Trophoblast cell (in vitro differentiated cells and primary cell): Measurements from ENCODE around the gene SPACDR.

Experiments
- DNase-seq, 2 donors: peaks; one replicate each; pipeline ENCODE4 v3.0.0-alpha.2; 2016
- H2AFZ ChIP-seq: 2 replicates; pipeline ENCODE4 v1.6.1; 2013; ENCODE audit warnings: low read length, moderate library complexity, mild to moderate bottlenecking; ENCODE audit not compliant: insufficient read depth, poor library complexity
- H2AK5ac ChIP-seq: 2 replicates; pipeline ENCODE4 v1.6.1; 2013; ENCODE audit warnings: mild to moderate bottlenecking, low read length
- H2BK120ac ChIP-seq: 2 replicates; pipeline ENCODE4 v1.6.1; 2013; ENCODE audit warnings: low read length, mild to moderate bottlenecking, moderate library complexity; ENCODE audit not compliant: insufficient read depth, poor library complexity
- H2BK12ac ChIP-seq: 2 replicates; pipeline ENCODE4 v1.6.1; 2013; ENCODE audit warnings: mild to moderate bottlenecking, low read length, moderate library complexity
- H2BK5ac ChIP-seq: 2 replicates; pipeline ENCODE4 v1.6.1; 2013; ENCODE audit warnings: low read length, low read depth, moderate library complexity, mild to moderate bottlenecking; ENCODE audit not compliant: poor library complexity
- H3K14ac ChIP-seq: 2 replicates; pipeline ENCODE4 v1.6.1; 2013; ENCODE audit warnings: mild to moderate bottlenecking, low read length
- H3K18ac ChIP-seq: 2 replicates; pipeline ENCODE4 v1.6.1; 2013; ENCODE audit warnings: mild to moderate bottlenecking, low read length
- H3K23ac ChIP-seq: 2 replicates; pipeline ENCODE4 v1.6.1; 2013; ENCODE audit warnings: low read length
- H3K27ac ChIP-seq: 2 replicates; pipeline ENCODE4 v1.5.1; 2013; ENCODE audit warnings: low read depth, mild to moderate bottlenecking, inconsistent platforms, low read length, moderate library complexity
- H3K27me3 ChIP-seq: 2 replicates; pipeline ENCODE4 v1.6.1; 2013; ENCODE audit warnings: inconsistent platforms, mild to moderate bottlenecking, low read length, moderate library complexity; ENCODE audit not compliant: insufficient read depth
- H3K36me3 ChIP-seq, 2 experiments: 1 replicate in 1 of 2; 2 replicates in 1 of 2; pipeline ENCODE4 v1.6.1; 2013; ENCODE audit warnings: low read length in 2 of 2, mild to moderate bottlenecking in 2 of 2, moderate library complexity in 1 of 2; ENCODE audit not compliant: insufficient read depth in 2 of 2, control insufficient read depth in 1 of 2
- H3K4ac ChIP-seq: 2 replicates; pipeline ENCODE4 v1.6.1; 2013; ENCODE audit warnings: low read depth, mild to moderate bottlenecking, low read length, moderate library complexity
- H3K4me1 ChIP-seq, 2 experiments: 1 replicate in 1 of 2; 2 replicates in 1 of 2; pipeline ENCODE4 v1.6.1; 2013; ENCODE audit warnings: low read length in 2 of 2, mild to moderate bottlenecking in 2 of 2, moderate library complexity in 1 of 2; ENCODE audit not compliant: insufficient read depth in 2 of 2, control insufficient read depth in 1 of 2
- H3K4me2 ChIP-seq: 2 replicates; pipeline ENCODE4 v1.6.1; 2013; ENCODE audit warnings: inconsistent platforms, mild to moderate bottlenecking, low read length, moderate library complexity
- H3K4me3 ChIP-seq: 2 replicates; pipeline ENCODE4 v1.5.1; 2013; ENCODE audit warnings: mild to moderate bottlenecking, low read depth, low read length, inconsistent platforms
- H3K79me1 ChIP-seq: one replicate; pipeline ENCODE4 v1.6.1; 2013; ENCODE audit warnings: low read length
- H3K79me2 ChIP-seq: 2 replicates; pipeline ENCODE4 v1.6.1; 2013; ENCODE audit warnings: low read length, mild to moderate bottlenecking; ENCODE audit not compliant: control insufficient read depth, insufficient read depth, poor library complexity
- H3K9ac ChIP-seq: 2 replicates; pipeline ENCODE4 v1.6.1; 2013; ENCODE audit warnings: mild to moderate bottlenecking, low read length
- H3K9me3 ChIP-seq: 2 replicates; pipeline ENCODE4 v1.6.1; 2013; ENCODE audit warnings: low read depth, mild to moderate bottlenecking, control low read depth, inconsistent platforms, low read length; ENCODE audit not compliant: insufficient read depth
- H4K12ac ChIP-seq: 2 replicates; pipeline ENCODE4 v1.6.1; 2013; ENCODE audit warnings: low read depth, mild to moderate bottlenecking, low read length, moderate library complexity
- H4K8ac ChIP-seq: 2 replicates; pipeline ENCODE4 v1.6.1; 2013; ENCODE audit warnings: low read depth, mild to moderate bottlenecking, low read length, moderate library complexity
- H4K91ac ChIP-seq: one replicate; pipeline ENCODE4 v1.6.1; 2013; ENCODE audit warnings: low read depth, mild to moderate bottlenecking, low read length, moderate library complexity
- WGBS: extraction: QIAGEN DNeasy Blood & Tissue Kit; methylation state at CpG from one replicate; pipeline ENCODE4 v1.1.7; 2013; ENCODE audit warnings: missing lambda C conversion rate; ENCODE audit not compliant: insufficient read length, insufficient coverage; ENCODE audit errors: extremely low coverage; 5-methylcytosine and 5-hydroxymethylcytosine counted together

The SPACDR gene

DNA sequence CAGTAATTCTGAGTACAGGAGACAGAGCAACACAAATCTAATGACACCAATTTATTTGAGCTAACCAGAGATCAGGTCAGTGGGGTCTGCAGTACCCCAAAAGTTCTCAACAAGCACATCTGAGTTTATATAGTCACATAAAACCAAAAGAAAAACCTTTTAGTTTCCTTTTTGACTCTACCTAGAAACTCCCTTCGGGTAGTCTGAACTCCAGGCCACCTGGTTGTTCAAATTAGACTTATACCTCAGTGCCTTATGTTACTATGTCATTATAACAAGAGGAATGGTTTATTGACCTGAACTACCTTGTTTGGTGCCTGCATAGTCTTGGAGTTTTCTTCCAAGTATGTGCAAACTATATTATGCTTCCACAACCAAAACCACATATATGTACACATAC lies 50.2 kb downstream of the SPACDR start:
- Histone ChIP-seq H3K79me1 (no peaks in the 10 kb centered on the region), H3K18ac (no peak overlapping the region), H3K27ac (no peak overlapping the region), H3K79me2 (no peaks in the 10 kb centered on the region), H3K4ac (no peak overlapping the region), H3K36me3 (no peaks in the 10 kb centered on the region), H3K9ac (no peak overlapping the region), H2AK5ac (no peak overlapping the region), H2BK12ac (no peak overlapping the region), H4K91ac (no peak overlapping the region), H2BK120ac (no peak overlapping the region), H3K4me1 (no peaks in the 10 kb centered on the region), H3K14ac (no peak overlapping the region), H3K4me2 (no peak overlapping the region), H3K27me3 (peaks cover 2% of the 10 kb centered on the region), H3K4me3 (no peak overlapping the region), H2BK5ac (no peak overlapping the region), H4K8ac (no peak overlapping the region), H3K9me3 (no peaks in the 10 kb centered on the region), H4K12ac (no peak overlapping the region), H2AFZ (no peak overlapping the region), H3K23ac (no peak overlapping the region)
- DNase-seq = no peak
- no CpG with 5 or more reads among the region's 1 CpG for WGBS

DNA sequence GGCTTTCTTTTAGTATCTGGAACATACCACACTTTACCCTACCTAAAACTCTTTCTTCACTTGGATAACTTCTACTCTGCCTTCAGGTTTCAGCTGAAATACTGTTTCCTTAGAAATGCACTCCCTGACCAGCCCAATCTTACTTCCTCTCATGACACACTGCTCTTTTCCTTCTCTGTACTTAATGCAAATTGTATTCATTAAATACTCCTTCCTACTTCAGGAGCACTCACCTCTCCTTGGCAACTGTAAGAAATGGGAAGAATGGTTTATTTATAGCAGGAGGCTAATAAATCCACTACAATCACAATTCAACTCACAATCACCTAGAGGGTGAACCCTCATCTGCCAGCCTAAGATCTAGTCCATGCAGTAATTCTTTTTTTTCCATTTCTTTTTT lies 50.7 kb downstream of the SPACDR start:
- Histone ChIP-seq H3K4me1 (no peaks in the 10 kb centered on the region), H4K8ac (no peak overlapping the region), H3K23ac (peak overlapping the region; percentile 91), H3K79me1 (no peaks in the 10 kb centered on the region), H4K91ac (no peak overlapping the region), H3K18ac (no peak overlapping the region), H3K36me3 (no peaks in the 10 kb centered on the region), H3K4me3 (no peak overlapping the region), H2AK5ac (no peak overlapping the region), H3K27me3 (peaks cover 2% of the 10 kb centered on the region), H3K9me3 (no peaks in the 10 kb centered on the region), H3K4me2 (no peak overlapping the region), H3K14ac (no peak overlapping the region), H2BK120ac (no peak overlapping the region), H4K12ac (no peak overlapping the region), H2AFZ (no peak overlapping the region), H3K79me2 (no peaks in the 10 kb centered on the region), H2BK12ac (no peak overlapping the region), H3K4ac (no peak overlapping the region), H3K9ac (no peak overlapping the region), H2BK5ac (no peak overlapping the region), H3K27ac (no peak overlapping the region)
- DNase-seq = no peak

DNA sequence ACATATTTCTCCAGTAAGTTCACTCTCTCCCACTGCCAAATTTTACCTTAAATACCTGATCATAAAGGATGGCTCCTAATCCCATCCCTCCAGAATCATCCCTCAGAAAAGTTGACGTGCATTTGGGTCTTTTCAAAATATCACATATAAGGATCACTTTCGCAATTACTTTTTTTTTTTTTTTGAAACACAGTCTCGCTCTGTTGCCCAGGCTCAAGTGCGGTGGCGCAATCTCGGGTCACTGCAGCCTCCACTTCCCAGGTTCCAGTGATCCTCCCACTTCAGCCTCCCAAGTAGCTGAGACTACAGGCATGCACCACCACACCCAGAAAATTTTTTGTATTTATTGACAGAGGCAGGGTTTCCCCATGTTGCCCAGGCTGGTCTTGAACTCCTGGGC lies 53.0 kb downstream of the SPACDR start:
- no CpG with 5 or more reads among the region's 6 CpGs for WGBS
- Histone ChIP-seq H3K23ac (no peak overlapping the region), H2BK120ac (no peak overlapping the region), H3K4me3 (no peak overlapping the region), H3K4me2 (no peak overlapping the region), H4K12ac (no peak overlapping the region), H3K27ac (no peak overlapping the region), H4K8ac (no peak overlapping the region), H2AFZ (no peak overlapping the region), H3K4ac (no peak overlapping the region), H3K79me1 (no peaks in the 10 kb centered on the region), H3K9ac (no peak overlapping the region), H3K79me2 (no peaks in the 10 kb centered on the region), H3K9me3 (no peaks in the 10 kb centered on the region), H2BK5ac (no peak overlapping the region), H3K27me3 (peaks cover 2% of the 10 kb centered on the region), H2AK5ac (no peak overlapping the region), H3K18ac (no peak overlapping the region), H4K91ac (no peak overlapping the region), H3K36me3 (no peaks in the 10 kb centered on the region), H2BK12ac (no peak overlapping the region), H3K14ac (no peak overlapping the region), H3K4me1 (no peaks in the 10 kb centered on the region)
- no peak for DNase-seq

DNA sequence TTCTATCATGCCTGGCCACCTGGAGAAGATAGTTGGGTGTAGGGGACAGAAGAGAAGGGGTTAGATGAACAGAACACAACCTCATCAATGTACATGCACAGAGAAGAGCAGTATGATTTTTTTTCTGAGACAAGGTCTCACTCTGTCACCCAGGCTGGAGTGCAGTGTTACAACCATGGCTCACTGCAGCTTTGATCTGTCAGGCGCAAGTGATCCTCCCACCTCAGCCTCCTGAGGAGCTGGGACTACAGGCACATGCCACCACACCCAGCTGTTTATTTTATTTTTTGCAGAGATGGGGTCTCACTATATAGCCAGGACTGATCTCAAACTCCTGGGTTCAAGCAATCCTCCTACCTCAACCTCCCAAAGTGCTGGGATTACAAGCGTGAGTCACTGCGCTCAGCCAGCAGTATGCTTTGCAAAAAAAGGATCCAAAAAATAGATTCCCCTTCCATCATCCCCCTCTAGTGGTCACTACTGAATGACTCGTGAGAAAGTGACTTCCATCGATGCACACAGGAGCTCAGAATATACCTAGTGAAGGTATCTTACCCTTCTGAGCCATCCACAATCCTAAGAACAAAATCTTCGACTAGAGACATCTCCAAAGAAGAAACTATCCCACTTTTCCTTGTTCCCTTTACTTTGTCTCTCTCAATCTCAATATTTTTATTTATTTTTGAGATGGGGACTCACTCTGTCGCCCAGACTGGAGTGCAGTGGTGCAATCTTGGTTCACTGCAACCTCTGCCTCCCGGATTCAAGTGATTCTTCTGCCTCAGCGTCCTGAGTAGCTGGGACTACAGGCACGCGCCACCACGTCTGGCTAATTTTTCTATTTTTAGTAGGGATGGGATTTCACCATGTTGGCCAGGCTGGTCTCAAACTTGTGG lies 56.5 kb downstream of the SPACDR start:
- WGBS = no CpG with 5 or more reads among the region's 12 CpGs
- DNase-seq = peak; percentile 56 to 84

More for the DNA sequence above, 56.5 kb downstream of the SPACDR start:
- no peak overlapping the region for H2BK12ac ChIP-seq
- no peak overlapping the region for H3K27ac ChIP-seq
- peaks cover 2% of the 10 kb centered on the region for H3K27me3 ChIP-seq
- H4K91ac ChIP-seq = no peak overlapping the region
- H2BK5ac ChIP-seq = no peak overlapping the region
- no peak overlapping the region for H3K14ac ChIP-seq
- H2BK120ac ChIP-seq = no peak overlapping the region
- H2AFZ ChIP-seq = no peak overlapping the region
- H3K79me2 ChIP-seq = no peaks in the 10 kb centered on the region
- no peaks in the 10 kb centered on the region for H3K4me1 ChIP-seq
- H2AK5ac ChIP-seq = no peak overlapping the region
- H3K18ac ChIP-seq = no peak overlapping the region
- no peaks in the 10 kb centered on the region for H3K36me3 ChIP-seq
- H3K4me2 ChIP-seq = no peak overlapping the region
- no peaks in the 10 kb centered on the region for H3K9me3 ChIP-seq
- no peak overlapping the region for H4K8ac ChIP-seq
- H3K4me3 ChIP-seq = no peak overlapping the region
- H3K23ac ChIP-seq = no peak overlapping the region
- H3K79me1 ChIP-seq = no peaks in the 10 kb centered on the region
- no peak overlapping the region for H3K4ac ChIP-seq
- H3K9ac ChIP-seq = no peak overlapping the region
- H4K12ac ChIP-seq = no peak overlapping the region
